K562 (cell line): ENCODE measurements around the gene TLE3. TPM values are rescaled to one million over a fixed set of nuclear protein-coding genes. Genes with fewer than 3 reads are reported as not detected.

Experiments
- ATAC-seq: fragments of 200-7000 bp; cut with Tn5 transposase; 3 replicates; pipeline ENCODE4 v1.9.1; 2020; ENCODE audit warnings: moderate library complexity
- BruUV-seq: library from RNA; stranded (reverse); fragments of 400-500 nt; replicated peaks from 2 replicates; lab custom pipeline; 2021; lab: Mats Ljungman, UMichigan
- CTCF ChIA-PET: fragments of 300-600 bp; formaldehyde crosslinking; extraction: SDS; loops from one replicate; lab custom pipeline; 2021; ENCODE audit warnings: low intra/inter-chr PET ratio; lab: Yijun Ruan, JAX
- POLR2A ChIA-PET: fragments of 300-600, 350-650 bp; sonication (Branson Sonifier 250); formaldehyde crosslinking; extraction: SDS; loops from one replicate; lab custom pipeline; 2021; ENCODE audit warnings: antibody characterized with exemption, inconsistent platforms; lab: Yijun Ruan, JAX
- DNase-seq, 4 experiments: peaks; one replicate each; pipeline versions ENCODE4 v3.0.0 to v3.0.0-alpha.2; 2011 to 2018; ENCODE audit warnings: low spot score in 3 of 4, mixed read lengths in 3 of 4; ENCODE audit errors: extremely low read depth in 1 of 4
- FAIRE-seq: peaks from 2 replicates; lab custom pipeline; 2011; peaks lifted over from hg19 to GRCh38; lab: Jason Lieb, UNC
- H2AFZ ChIP-seq: 2 replicates; pipeline ENCODE4 v1.6.0; 2011; ENCODE audit warnings: low read depth, low read length, control low read depth, inconsistent platforms
- H3K27ac ChIP-seq: fragments of 200-600 bp; 3 replicates; pipeline ENCODE4 v1.8.0; 2011; ENCODE audit warnings: low read depth, mild to moderate bottlenecking, control low read depth, inconsistent platforms, low read length, moderate library complexity, mixed read lengths; ENCODE audit errors: extremely low read depth
- H3K27me3 ChIP-seq, 2 experiments: fragments of 300-600 bp in 1 of 2; 2 replicates in 1 of 2; 3 replicates in 1 of 2; pipeline versions ENCODE4 v1.6.0 to v1.8.0; 2011; ENCODE audit warnings: inconsistent platforms in 2 of 2, low read length in 2 of 2, mild to moderate bottlenecking in 1 of 2, mixed read lengths in 1 of 2, moderate library complexity in 1 of 2; ENCODE audit not compliant: control insufficient read depth in 2 of 2, insufficient read depth in 2 of 2
- H3K36me3 ChIP-seq: fragments of 300-600 bp; 3 replicates; pipeline ENCODE4 v1.8.0; 2011; ENCODE audit warnings: mild to moderate bottlenecking, low read length, inconsistent platforms; ENCODE audit not compliant: control insufficient read depth, insufficient read depth
- H3K4me1 ChIP-seq, 2 experiments: fragments of 200-600 bp in 1 of 2; replicated peaks in 1 of 2; 2 replicates in 1 of 2; 3 replicates in 1 of 2; pipeline versions ENCODE4 v1.5.1 to v1.8.0; 2011; ENCODE audit warnings: inconsistent platforms in 2 of 2, low read length in 2 of 2, mild to moderate bottlenecking in 1 of 2, mixed read lengths in 1 of 2, moderate library complexity in 1 of 2; ENCODE audit not compliant: control insufficient read depth in 2 of 2, insufficient read depth in 2 of 2
- H3K4me2 ChIP-seq: 2 replicates; pipeline ENCODE4 v1.6.1; 2011; ENCODE audit warnings: low read length, control low read depth, inconsistent platforms, mixed read lengths; ENCODE audit not compliant: insufficient read depth
- H3K4me3 ChIP-seq: fragments of 200-600 bp; sonication (generic), shearing (Covaris generic); 2 replicates; pipeline ENCODE4 v1.5.1; 2016; ENCODE audit warnings: control low read depth, inconsistent platforms
- H3K79me2 ChIP-seq: fragments of 200-600 bp; 3 replicates; pipeline ENCODE4 v1.8.0; 2011; ENCODE audit warnings: low read length, inconsistent platforms; ENCODE audit not compliant: control insufficient read depth, insufficient read depth
- H3K9ac ChIP-seq, 2 experiments: 2 replicates each; pipeline versions ENCODE4 v1.6.0 to v1.6.1; 2011; ENCODE audit warnings: low read depth in 2 of 2, low read length in 2 of 2, control low read depth in 1 of 2, inconsistent platforms in 1 of 2, mild to moderate bottlenecking in 1 of 2, mixed read lengths in 1 of 2; ENCODE audit not compliant: insufficient read depth in 1 of 2
- H3K9me1 ChIP-seq: one replicate; pipeline ENCODE4 v1.6.0; 2011; ENCODE audit warnings: inconsistent platforms, mild to moderate bottlenecking, low read length, moderate library complexity; ENCODE audit not compliant: control insufficient read depth, insufficient read depth
- H3K9me3 ChIP-seq: replicated peaks from 2 replicates; pipeline ENCODE4 v1.5.1; 2011; ENCODE audit warnings: low read depth, low read length, inconsistent platforms; ENCODE audit not compliant: control insufficient read depth, insufficient read depth
- H4K20me1 ChIP-seq: replicated peaks from 2 replicates; pipeline ENCODE4 v1.6.1; 2011; ENCODE audit warnings: low read length, inconsistent platforms, mixed read lengths; ENCODE audit not compliant: control insufficient read depth, insufficient read depth
- ARID1B ChIP-seq: fragments of 450-650 bp; IDR thresholded peaks from 2 replicates; pipeline ENCODE4 v1.6.1; 2016; ENCODE audit warnings: antibody characterized with exemption, mild to moderate bottlenecking, inconsistent platforms
- GATAD2A ChIP-seq: fragments of 450-650 bp; IDR thresholded peaks from 2 replicates; pipeline ENCODE4 v1.6.1; 2017
- NBN ChIP-seq: fragments of 450-650 bp; IDR thresholded peaks from 2 replicates; pipeline ENCODE4 v1.6.1; 2016; ENCODE audit warnings: low read depth, mild to moderate bottlenecking
- NFIC ChIP-seq: fragments of 450-650 bp; IDR thresholded peaks from 2 replicates; pipeline ENCODE4 v1.6.1; 2017; ENCODE audit warnings: mild to moderate bottlenecking, inconsistent platforms
- NFIX ChIP-seq: fragments of 250-450 bp; sonication (Bioruptor Pico); IDR thresholded peaks from 2 replicates; pipeline ENCODE4 v1.4.0; 2020; ENCODE audit warnings: low read depth, mild to moderate bottlenecking, moderate library complexity
- SLC30A9 ChIP-seq: fragments of 250-450 bp; sonication (Bioruptor Pico); IDR thresholded peaks from 2 replicates; pipeline ENCODE4 v1.8.0; 2022; ENCODE audit warnings: mild to moderate bottlenecking, moderate library complexity
- SRF ChIP-seq, 2 experiments: fragments of 250-450, 450-650 bp in 1 of 2; sonication (Bioruptor Pico) in 1 of 2; sonication (generic) in 1 of 2; formaldehyde crosslinking; IDR thresholded peaks; 2 replicates each; pipeline versions ENCODE4 v1.5.0 to v1.5.1; 2020 to 2022; ENCODE audit warnings: mild to moderate bottlenecking in 1 of 2, missing genetic modification reagents in 1 of 2
- WGBS: fragments of 100-300 bp; shearing (Covaris generic); methylation state at CpG from one replicate; pipeline ENCODE4 v1.1.6; 2016; ENCODE audit warnings: low coverage, mixed read lengths; ENCODE audit not compliant: insufficient coverage; ENCODE audit errors: missing lambda C conversion rate; 5-methylcytosine and 5-hydroxymethylcytosine counted together
- in situ Hi-C: fragments of 300-500 bp; cut with MboI; formaldehyde crosslinking; loops from 4 replicates; pipeline ENCODE4 v1.15.0; 2018; ENCODE audit warnings: inconsistent platforms, mixed read lengths
- intact Hi-C: fragments of 100-400 bp; cut with micrococcal nuclease; formaldehyde crosslinking; loops from 2 replicates; pipeline ENCODE4 v1.14.2; 2022
- polyA plus RNA-seq, 8 experiments: library from polyadenylated mRNA; depleted of rRNA in 4 of 8; stranded (reverse) in 5 of 8; unstranded in 3 of 8; fragments of >200 nt; fragmentation: Nextera tagmentation in 2 of 8; fragmentation: Illumina TruSeq in 1 of 8; extraction: Ambion mirVana in 2 of 8; extraction: Trizol in 1 of 8; gene quantifications; 2 replicates each; pipeline versions ENCODE4 v1.2.1 to v1.2.3, GENCODE V29; 2011 to 2014; ENCODE audit warnings: inconsistent platforms in 1 of 8, missing spikeins in 1 of 8
- total RNA-seq, 7 experiments: library from RNA; depleted of rRNA in 6 of 7; stranded (reverse); fragments of >200 nt in 6 of 7; fragmentation: Illumina TruSeq in 2 of 7; extraction: Trizol in 2 of 7; gene quantifications; 2 replicates each; pipeline versions ENCODE4 v1.2.1 to v1.2.3, GENCODE V29; 2011 to 2021; ENCODE audit warnings: low replicate concordance in 1 of 7
- TF ChIP-seq, protein P1 (sequence below), 3 experiments: fragments of 200-800 bp in 1 of 3; fragments of 250-450 bp in 1 of 3; fragments of 450-650 bp in 1 of 3; sonication (Bioruptor Pico) in 1 of 3; sonication (Bioruptor generic) in 1 of 3; formaldehyde crosslinking in 1 of 3; IDR thresholded peaks; 2 replicates each; pipeline versions ENCODE4 v1.6.1 to v1.8.0; 2016 to 2022; ENCODE audit warnings: mild to moderate bottlenecking in 2 of 3, missing genetic modification characterization in 2 of 3, missing compliant biosample characterization in 1 of 3, moderate library complexity in 1 of 3
- TF ChIP-seq, protein P2 (sequence below): fragments of 250-450 bp; sonication (Bioruptor Pico); IDR thresholded peaks from 2 replicates; pipeline ENCODE4 v1.8.0; 2022; ENCODE audit warnings: moderate library complexity, mild to moderate bottlenecking, inconsistent platforms
- TF ChIP-seq, protein P3 (sequence below): sonication (generic); formaldehyde crosslinking; IDR thresholded peaks from 2 replicates; pipeline ENCODE4 v1.8.0; 2022; ENCODE audit warnings: mild to moderate bottlenecking, missing genetic modification reagents
- TF ChIP-seq, protein P4 (sequence below): IDR thresholded peaks from 2 replicates; pipeline ENCODE4 v1.6.1; 2016; ENCODE audit warnings: missing genetic modification characterization, missing compliant biosample characterization

TLE3 gene
- total and polyA plus RNA-seq, 9 of the 15 experiments (the other 6 are each of a cell fraction or from before 2014, with no cell fraction given), result 1.5 to 84.2 (median 14.1) TPM

DNA sequence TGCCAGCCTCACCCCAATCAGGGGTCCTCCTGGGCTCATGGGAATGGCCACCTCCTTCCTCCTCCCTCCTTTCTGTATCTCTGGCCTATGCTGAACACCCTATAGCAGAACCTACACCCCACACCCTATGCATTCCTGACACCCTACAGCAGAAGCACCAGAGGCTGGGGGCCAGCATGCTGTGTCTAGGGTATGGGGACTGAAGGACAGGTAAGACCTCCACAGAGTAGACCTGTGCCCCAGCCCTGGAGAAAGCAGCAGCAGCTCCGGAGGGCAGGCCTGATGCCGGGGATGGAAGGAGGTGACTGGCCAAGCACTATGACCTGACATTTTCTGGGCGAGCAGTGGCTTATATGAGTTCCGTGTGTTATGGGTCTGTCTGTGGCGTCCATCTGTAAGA is 66.9 kb downstream of the TLE3 start:
- POLR2A ChIA-PET, result no interaction called here
- TF ChIP-seq SLC30A9, result no peak
- TF ChIP-seq SRF (CRISPR knock-in tag; IDR thresholded peaks at IDR 0.05), result no peak
- no peak for TF ChIP-seq NFIC
- no peak for TF ChIP-seq ARID1B
- TF ChIP-seq, protein P1, sequence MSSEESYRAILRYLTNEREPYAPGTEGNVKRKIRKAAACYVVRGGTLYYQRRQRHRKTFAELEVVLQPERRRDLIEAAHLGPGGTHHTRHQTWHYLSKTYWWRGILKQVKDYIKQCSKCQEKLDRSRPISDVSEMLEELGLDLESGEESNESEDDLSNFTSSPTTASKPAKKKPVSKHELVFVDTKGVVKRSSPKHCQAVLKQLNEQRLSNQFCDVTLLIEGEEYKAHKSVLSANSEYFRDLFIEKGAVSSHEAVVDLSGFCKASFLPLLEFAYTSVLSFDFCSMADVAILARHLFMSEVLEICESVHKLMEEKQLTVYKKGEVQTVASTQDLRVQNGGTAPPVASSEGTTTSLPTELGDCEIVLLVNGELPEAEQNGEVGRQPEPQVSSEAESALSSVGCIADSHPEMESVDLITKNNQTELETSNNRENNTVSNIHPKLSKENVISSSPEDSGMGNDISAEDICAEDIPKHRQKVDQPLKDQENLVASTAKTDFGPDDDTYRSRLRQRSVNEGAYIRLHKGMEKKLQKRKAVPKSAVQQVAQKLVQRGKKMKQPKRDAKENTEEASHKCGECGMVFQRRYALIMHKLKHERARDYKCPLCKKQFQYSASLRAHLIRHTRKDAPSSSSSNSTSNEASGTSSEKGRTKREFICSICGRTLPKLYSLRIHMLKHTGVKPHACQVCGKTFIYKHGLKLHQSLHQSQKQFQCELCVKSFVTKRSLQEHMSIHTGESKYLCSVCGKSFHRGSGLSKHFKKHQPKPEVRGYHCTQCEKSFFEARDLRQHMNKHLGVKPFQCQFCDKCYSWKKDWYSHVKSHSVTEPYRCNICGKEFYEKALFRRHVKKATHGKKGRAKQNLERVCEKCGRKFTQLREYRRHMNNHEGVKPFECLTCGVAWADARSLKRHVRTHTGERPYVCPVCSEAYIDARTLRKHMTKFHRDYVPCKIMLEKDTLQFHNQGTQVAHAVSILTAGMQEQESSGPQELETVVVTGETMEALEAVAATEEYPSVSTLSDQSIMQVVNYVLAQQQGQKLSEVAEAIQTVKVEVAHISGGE (CRISPR knock-in tag; IDR thresholded peaks at IDR 0.05), result no peak
- TF ChIP-seq, protein P2, sequence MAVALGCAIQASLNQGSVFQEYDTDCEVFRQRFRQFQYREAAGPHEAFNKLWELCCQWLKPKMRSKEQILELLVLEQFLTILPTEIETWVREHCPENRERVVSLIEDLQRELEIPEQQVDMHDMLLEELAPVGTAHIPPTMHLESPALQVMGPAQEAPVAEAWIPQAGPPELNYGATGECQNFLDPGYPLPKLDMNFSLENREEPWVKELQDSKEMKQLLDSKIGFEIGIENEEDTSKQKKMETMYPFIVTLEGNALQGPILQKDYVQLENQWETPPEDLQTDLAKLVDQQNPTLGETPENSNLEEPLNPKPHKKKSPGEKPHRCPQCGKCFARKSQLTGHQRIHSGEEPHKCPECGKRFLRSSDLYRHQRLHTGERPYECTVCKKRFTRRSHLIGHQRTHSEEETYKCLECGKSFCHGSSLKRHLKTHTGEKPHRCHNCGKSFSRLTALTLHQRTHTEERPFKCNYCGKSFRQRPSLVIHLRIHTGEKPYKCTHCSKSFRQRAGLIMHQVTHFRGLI, result no peak
- no peak for TF ChIP-seq NFIX (CRISPR knock-in tag)
- TF ChIP-seq GATAD2A, result no peak
- TF ChIP-seq NBN, result no peak
- TF ChIP-seq, protein P3, sequence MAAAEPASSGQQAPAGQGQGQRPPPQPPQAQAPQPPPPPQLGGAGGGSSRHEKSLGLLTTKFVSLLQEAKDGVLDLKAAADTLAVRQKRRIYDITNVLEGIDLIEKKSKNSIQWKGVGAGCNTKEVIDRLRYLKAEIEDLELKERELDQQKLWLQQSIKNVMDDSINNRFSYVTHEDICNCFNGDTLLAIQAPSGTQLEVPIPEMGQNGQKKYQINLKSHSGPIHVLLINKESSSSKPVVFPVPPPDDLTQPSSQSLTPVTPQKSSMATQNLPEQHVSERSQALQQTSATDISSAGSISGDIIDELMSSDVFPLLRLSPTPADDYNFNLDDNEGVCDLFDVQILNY (CRISPR knock-in tag), result no peak
- TF ChIP-seq, protein P4, sequence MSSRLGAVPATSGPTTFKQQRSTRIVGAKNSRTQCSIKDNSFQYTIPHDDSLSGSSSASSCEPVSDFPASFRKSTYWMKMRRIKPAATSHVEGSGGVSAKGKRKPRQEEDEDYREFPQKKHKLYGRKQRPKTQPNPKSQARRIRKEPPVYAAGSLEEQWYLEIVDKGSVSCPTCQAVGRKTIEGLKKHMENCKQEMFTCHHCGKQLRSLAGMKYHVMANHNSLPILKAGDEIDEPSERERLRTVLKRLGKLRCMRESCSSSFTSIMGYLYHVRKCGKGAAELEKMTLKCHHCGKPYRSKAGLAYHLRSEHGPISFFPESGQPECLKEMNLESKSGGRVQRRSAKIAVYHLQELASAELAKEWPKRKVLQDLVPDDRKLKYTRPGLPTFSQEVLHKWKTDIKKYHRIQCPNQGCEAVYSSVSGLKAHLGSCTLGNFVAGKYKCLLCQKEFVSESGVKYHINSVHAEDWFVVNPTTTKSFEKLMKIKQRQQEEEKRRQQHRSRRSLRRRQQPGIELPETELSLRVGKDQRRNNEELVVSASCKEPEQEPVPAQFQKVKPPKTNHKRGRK (tag), result no peak

More for the DNA sequence above, 66.9 kb downstream of the TLE3 start:
- intact Hi-C loops (no loop called here), in situ Hi-C loops (no loop called here)
- H3K36me3 ChIP-seq, result no peaks in the 10 kb centered on the region
- H3K4me1 ChIP-seq, result peaks cover 0 to 7% of the 10 kb centered on the region in 2 experiments; a peak in 1 of 5 replicates
- no peak overlapping the region for H2AFZ ChIP-seq
- H3K9me1 ChIP-seq, result no peaks in the 10 kb centered on the region
- H3K9me3 ChIP-seq, result no peaks in the 10 kb centered on the region
- no peak overlapping the region for H3K4me2 ChIP-seq
- no peak for FAIRE-seq
- H3K27ac ChIP-seq, result no peak overlapping the region
- ATAC-seq, result no peak
- no TSS peak for BruUV-seq
- no peaks in the 10 kb centered on the region for H3K79me2 ChIP-seq
- H3K4me3 ChIP-seq, result no peak overlapping the region
- H4K20me1 ChIP-seq, result peaks cover 10% of the 10 kb centered on the region; the same call in 1 of the 2 replicates
- CTCF ChIA-PET, result no interaction called here
- DNase-seq, result no peak
- 0% methylated on average over 5 of the region's 5 CpGs for WGBS
- H3K9ac ChIP-seq, result no peak overlapping the region
- H3K27me3 ChIP-seq, result peaks cover 23 to 67% of the 10 kb centered on the region in 2 experiments; a peak in 4 of 5 replicates
